GM12878 (cell line): ENCODE measurements around the gene EXOC3L4. TPM values are rescaled to one million over a fixed set of nuclear protein-coding genes. Genes with fewer than 3 reads are reported as not detected.

Experiments
- ATAC-seq: fragments of 200-7000 bp; cut with Tn5 transposase; 3 replicates; pipeline ENCODE4 v1.9.1; 2020; ENCODE audit warnings: mild to moderate bottlenecking, moderate library complexity
- BruUV-seq: library from RNA; stranded (reverse); fragments of 400-500 nt; replicated peaks from 2 replicates; lab custom pipeline; 2021; lab: Mats Ljungman, UMichigan
- CTCF ChIA-PET: fragments of 300-600 bp; sonication (Branson Sonifier 250); formaldehyde crosslinking; extraction: SDS; loops from one replicate; lab custom pipeline; 2021; ENCODE audit warnings: inconsistent platforms; lab: Yijun Ruan, JAX
- POLR2A ChIA-PET: fragments of 350-600 bp; formaldehyde crosslinking; extraction: SDS; loops from one replicate; lab custom pipeline; 2021; ENCODE audit warnings: inconsistent platforms; lab: Charles Lee
- RAD21 ChIA-PET: fragments of 300-600 bp; sonication (Branson Sonifier 250); formaldehyde crosslinking; loops from one replicate; lab custom pipeline; 2023; ENCODE audit warnings: antibody characterized with exemption; ENCODE audit not compliant: unreplicated experiment; lab: Charles Lee
- SMC1A ChIA-PET: fragments of 300-600 bp; sonication (Branson Sonifier 250); formaldehyde crosslinking; loops from one replicate; lab custom pipeline; 2023; ENCODE audit not compliant: unreplicated experiment, uncharacterized antibody; lab: Charles Lee
- DNase-seq: peaks from one replicate; pipeline ENCODE4 v3.0.0-alpha.2; 2011; ENCODE audit warnings: low read depth, low spot score
- FAIRE-seq: peaks from 3 replicates; lab custom pipeline; 2011; peaks lifted over from hg19 to GRCh38; lab: Jason Lieb, UNC
- H2AFZ ChIP-seq: 2 replicates; pipeline ENCODE4 v1.6.0; 2011; ENCODE audit warnings: low read depth, low read length, control low read depth; ENCODE audit not compliant: control insufficient read depth
- H3K27ac ChIP-seq: 2 replicates; pipeline ENCODE4 v1.5.1; 2011; ENCODE audit warnings: control low read depth; ENCODE audit not compliant: control insufficient read depth, insufficient read depth
- H3K27me3 ChIP-seq, 2 experiments: replicated peaks in 1 of 2; 2 replicates each; pipeline versions ENCODE4 v1.6.0 to v1.6.1; 2011; ENCODE audit warnings: low read length in 1 of 2; ENCODE audit not compliant: control insufficient read depth in 2 of 2, insufficient read depth in 2 of 2
- H3K36me3 ChIP-seq, 2 experiments: 2 replicates each; pipeline ENCODE4 v1.5.1; 2011; ENCODE audit warnings: low read length in 1 of 2; ENCODE audit not compliant: control insufficient read depth in 2 of 2, insufficient read depth in 2 of 2
- H3K4me1 ChIP-seq: 2 replicates; pipeline ENCODE4 v1.6.1; 2011; ENCODE audit warnings: mild to moderate bottlenecking, low read length, moderate library complexity, mixed read lengths; ENCODE audit not compliant: control insufficient read depth, insufficient read depth
- H3K4me2 ChIP-seq: 2 replicates; pipeline ENCODE4 v1.6.0; 2011; ENCODE audit warnings: control low read depth; ENCODE audit not compliant: control insufficient read depth, insufficient read depth
- H3K4me3 ChIP-seq: fragments of 200-600 bp; sonication (generic); 2 replicates; pipeline ENCODE4 v1.5.1; 2016
- H3K79me2 ChIP-seq: 2 replicates; pipeline ENCODE4 v1.6.0; 2011; ENCODE audit warnings: low read length; ENCODE audit not compliant: control insufficient read depth, insufficient read depth
- H3K9ac ChIP-seq: 2 replicates; pipeline ENCODE4 v1.8.0; 2011; ENCODE audit warnings: low read length, control low read depth, mixed read lengths; ENCODE audit not compliant: control insufficient read depth, insufficient read depth
- H3K9me3 ChIP-seq: replicated peaks from 3 replicates; pipeline ENCODE4 v1.5.1; 2011; ENCODE audit warnings: mild to moderate bottlenecking, low read length; ENCODE audit not compliant: control insufficient read depth, insufficient read depth
- H4K20me1 ChIP-seq: 2 replicates; pipeline ENCODE4 v1.6.0; 2011; ENCODE audit not compliant: control insufficient read depth, insufficient read depth
- BMI1 ChIP-seq: fragments of 450-650 bp; IDR thresholded peaks from 2 replicates; pipeline ENCODE4 v1.6.1; 2016; ENCODE audit warnings: mild to moderate bottlenecking, moderate library complexity, borderline replicate concordance
- CBX3 ChIP-seq: fragments of 200-600 bp; sonication (generic); IDR thresholded peaks from 2 replicates; pipeline ENCODE4 v1.6.1; 2016; ENCODE audit warnings: low read depth, borderline replicate concordance
- CTCF ChIP-seq, 3 experiments: IDR thresholded peaks in 2 of 3; conservative IDR thresholded peaks in 1 of 3; 2 replicates each; pipeline ENCODE4 v1.5.1; 2011; ENCODE audit warnings: low read depth in 3 of 3, low read length in 3 of 3, mild to moderate bottlenecking in 3 of 3, control low read depth in 2 of 3, moderate library complexity in 2 of 3, inconsistent platforms in 1 of 3, mixed read lengths in 1 of 3; ENCODE audit not compliant: control insufficient read depth in 2 of 3, insufficient read depth in 1 of 3; ENCODE audit errors: extremely low read depth in 1 of 3
- EED ChIP-seq: sonication (generic); IDR thresholded peaks from 2 replicates; pipeline ENCODE4 v1.6.1; 2016; ENCODE audit warnings: antibody characterized with exemption, low read depth
- JUNB ChIP-seq: IDR thresholded peaks from 2 replicates; pipeline ENCODE4 v1.6.1; 2016; ENCODE audit warnings: antibody characterized with exemption, mild to moderate bottlenecking
- NRF1 ChIP-seq: conservative IDR thresholded peaks from 2 replicates; pipeline ENCODE4 v1.6.1; 2011; ENCODE audit warnings: mild to moderate bottlenecking, low read depth, low read length, improper control_type of control experiment
- RB1 ChIP-seq: fragments of 450-650 bp; formaldehyde crosslinking; IDR thresholded peaks from 2 replicates; pipeline ENCODE4 v1.6.1; 2017; ENCODE audit warnings: mild to moderate bottlenecking, borderline replicate concordance
- RCOR1 ChIP-seq: conservative IDR thresholded peaks from 2 replicates; pipeline ENCODE4 v1.6.1; 2012; ENCODE audit warnings: low read depth, low read length, improper control_type of control experiment
- STAT1 ChIP-seq: fragments of 450-650 bp; conservative IDR thresholded peaks from 2 replicates; pipeline ENCODE4 v1.6.1; 2014; ENCODE audit warnings: antibody characterized with exemption, mild to moderate bottlenecking
- SUPT20H ChIP-seq: IDR thresholded peaks from 2 replicates; pipeline ENCODE4 v1.6.1; 2011; ENCODE audit warnings: low read depth, mild to moderate bottlenecking, low read length, moderate library complexity, borderline replicate concordance; ENCODE audit not compliant: control insufficient read depth
- SUZ12 ChIP-seq: fragments of 200-600 bp; sonication (generic); IDR thresholded peaks from one replicate; pipeline ENCODE4 v1.6.1; 2018; ENCODE audit warnings: antibody characterized with exemption, mild to moderate bottlenecking; ENCODE audit not compliant: unreplicated experiment
- ZBED1 ChIP-seq: IDR thresholded peaks from 2 replicates; pipeline ENCODE4 v1.6.1; 2016; ENCODE audit warnings: borderline replicate concordance
- ZNF622 ChIP-seq: fragments of 450-650 bp; IDR thresholded peaks from 2 replicates; pipeline ENCODE4 v1.6.1; 2017; ENCODE audit warnings: mild to moderate bottlenecking, inconsistent platforms
- WGBS: methylation state at CpG from one replicate; pipeline ENCODE4 v1.1.6; 2016; ENCODE audit warnings: low lambda C conversion rate; ENCODE audit not compliant: insufficient replicate concordance, insufficient coverage; ENCODE audit errors: missing lambda C conversion rate; 5-methylcytosine and 5-hydroxymethylcytosine counted together
- in situ Hi-C: fragments of 300-500 bp; cut with MboI; formaldehyde crosslinking; loops from 9 replicates; pipeline ENCODE4 v1.14.3; 2018; ENCODE audit warnings: mixed read lengths
- intact Hi-C: fragments of 100-400 bp; cut with micrococcal nuclease; formaldehyde crosslinking; loops from one replicate; pipeline ENCODE4 v1.14.2; 2022; ENCODE audit not compliant: unreplicated experiment
- polyA plus RNA-seq, 11 experiments: library from polyadenylated mRNA; depleted of rRNA in 4 of 11; unstranded in 6 of 11; stranded (reverse) in 5 of 11; fragments of >200 nt; fragmentation: Nextera tagmentation in 4 of 11; fragmentation: Illumina TruSeq in 1 of 11; extraction: Ambion mirVana in 4 of 11; extraction: Trizol in 1 of 11; gene quantifications; 1 replicate in 1 of 11; 2 replicates in 10 of 11; pipeline versions ENCODE4 v1.2.1 to v1.2.3, GENCODE V29; 2011 to 2016; ENCODE audit warnings: inconsistent platforms in 2 of 11, missing spikeins in 2 of 11, low read depth in 1 of 11
- total RNA-seq, 4 experiments: library from RNA; depleted of rRNA in 3 of 4; stranded (reverse); fragments of >200 nt in 3 of 4; fragmentation: Illumina TruSeq in 1 of 4; extraction: Trizol in 1 of 4; gene quantifications; 2 replicates each; pipeline versions ENCODE4 v1.2.1 to v1.2.3, GENCODE V29; 2013 to 2021

The EXOC3L4 gene
- total and polyA plus RNA-seq, 10 of the 15 experiments (the other 5 are each of a cell fraction or from before 2014, with no cell fraction given): not detected

GRCh38 chr14:103064978-103065377 lies 29.5 kb upstream of the EXOC3L4 start:
- intact Hi-C loops (no loop called here), in situ Hi-C loops (no loop called here)
- ChIA-PET RAD21 (no interaction called here), SMC1A (interaction anchor here (1.2 kb wide), 1 partner anchor 10 kb away, joined by 3 read pairs; no protein-coding TSS in a partner anchor), CTCF (no interaction called here), POLR2A (no interaction called here)
- Histone ChIP-seq H4K20me1 (no peaks in the 10 kb centered on the region), H3K9me3 (no peaks in the 10 kb centered on the region), H3K79me2 (no peaks in the 10 kb centered on the region), H3K4me3 (no peak overlapping the region), H2AFZ (no peak overlapping the region), H3K9ac (no peak overlapping the region), H3K36me3 (no peaks in the 10 kb centered on the region), H3K27ac (no peak overlapping the region), H3K4me1 (no peaks in the 10 kb centered on the region), H3K4me2 (no peak overlapping the region), H3K27me3 (no peaks in the 10 kb centered on the region; a peak in 1 of 4 replicates)
- no peak for TF ChIP-seq NRF1
- no peak for TF ChIP-seq BMI1
- no peak for TF ChIP-seq CBX3
- no peak for TF ChIP-seq CTCF (IDR thresholded peaks at IDR 0.05 in 2 of 3, conservative IDR thresholded peaks at IDR 0.05 in 1 of 3; ENCODE audit: control insufficient read depth in 2 of 3, extremely low read depth in 1 of 3, insufficient read depth in 1 of 3, low read depth in 3 of 3, low read length in 3 of 3)
- TF ChIP-seq SUZ12: no peak
- no peak for TF ChIP-seq JUNB
- no peak for TF ChIP-seq SUPT20H
- TF ChIP-seq EED: no peak
- TF ChIP-seq ZNF622: no peak
- TF ChIP-seq STAT1: no peak
- TF ChIP-seq ZBED1: no peak
- TF ChIP-seq RB1: no peak
- TF ChIP-seq RCOR1: no peak
- ATAC-seq: no peak
- no peak for DNase-seq
- 59% methylated on average over 12 of the region's 12 CpGs for WGBS
- FAIRE-seq: no peak
- BruUV-seq: no TSS peak
